ENCODE data around the gene SPDYE2B.
"Not testable (repeated sequence)": the region's sequence is repeated elsewhere in the genome, so short reads cannot be mapped to it uniquely, and the experiment has no call there.

- not testable (repeated sequence) for TF ChIP-seq CTCF, POLR2AphosphoS5 (IDR thresholded peaks at IDR 0.05)
Observed at GRCh38 chr7:102689436-102690282, 39.5 kb downstream of the SPDYE2B start.

Measured in breast epithelium (tissue), 3 donors.